ENCODE results near the gene TPO. TPM values are rescaled to one million over a fixed set of nuclear protein-coding genes. Genes with fewer than 3 reads are reported as not detected.
"Not testable (repeated sequence)": the region's sequence is repeated elsewhere in the genome, so short reads cannot be mapped to it uniquely, and the experiment has no call there.

Gene TPO
- total and polyA plus RNA-seq, 9 donors = 0.08 to 0.53 (median 0.18) TPM

DNA sequence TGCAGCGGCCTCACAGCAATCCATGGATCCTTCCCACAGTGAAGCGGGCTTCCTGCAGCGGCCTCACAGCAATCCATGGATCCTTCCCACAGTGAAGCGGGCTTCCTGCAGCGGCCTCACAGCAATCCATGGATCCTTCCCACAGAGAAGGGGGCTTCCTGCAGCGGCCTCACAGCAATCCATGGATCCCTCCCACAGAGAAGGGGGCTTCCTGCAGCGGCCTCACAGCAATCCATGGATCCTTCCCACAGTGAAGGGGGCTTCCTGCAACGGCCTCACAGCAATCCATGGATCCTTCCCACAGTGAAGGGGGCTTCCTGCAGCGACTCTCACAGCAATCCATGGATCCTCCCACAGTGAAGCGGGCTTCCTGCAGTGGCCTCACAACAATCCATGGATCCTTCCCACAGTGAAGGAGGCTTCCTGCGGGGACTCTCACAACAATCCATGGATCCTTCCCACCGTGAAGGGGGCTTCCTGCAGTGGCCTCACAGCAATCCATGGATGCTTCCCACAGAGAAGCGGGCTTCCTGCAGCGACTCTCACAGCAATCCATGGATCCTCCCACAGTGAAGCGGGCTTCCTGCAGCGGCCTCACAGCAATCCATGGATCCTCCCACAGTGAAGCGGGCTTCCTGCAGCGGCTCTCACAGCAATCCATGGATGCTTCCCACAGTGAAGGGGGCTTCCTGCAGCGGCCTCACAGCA lies 168.1 kb downstream of the TPO start:
- H3K36me3 ChIP-seq (ENCODE audit: control insufficient read depth, insufficient read depth, low read length); DNase-seq; H3K27ac ChIP-seq (ENCODE audit: low read length); H3K9me3 ChIP-seq (replicated peaks; ENCODE audit: control insufficient read depth, low read depth, low read length); H3K27me3 ChIP-seq (ENCODE audit: control insufficient read depth, insufficient read depth, low read length); H3K4me1 ChIP-seq (ENCODE audit: control insufficient read depth, insufficient read depth, low read length); H3K4me3 ChIP-seq (ENCODE audit: low read length): not testable (repeated sequence)
- 81% methylated on average over 11 of the region's 19 CpGs for WGBS (ENCODE audit: insufficient coverage)

DNA sequence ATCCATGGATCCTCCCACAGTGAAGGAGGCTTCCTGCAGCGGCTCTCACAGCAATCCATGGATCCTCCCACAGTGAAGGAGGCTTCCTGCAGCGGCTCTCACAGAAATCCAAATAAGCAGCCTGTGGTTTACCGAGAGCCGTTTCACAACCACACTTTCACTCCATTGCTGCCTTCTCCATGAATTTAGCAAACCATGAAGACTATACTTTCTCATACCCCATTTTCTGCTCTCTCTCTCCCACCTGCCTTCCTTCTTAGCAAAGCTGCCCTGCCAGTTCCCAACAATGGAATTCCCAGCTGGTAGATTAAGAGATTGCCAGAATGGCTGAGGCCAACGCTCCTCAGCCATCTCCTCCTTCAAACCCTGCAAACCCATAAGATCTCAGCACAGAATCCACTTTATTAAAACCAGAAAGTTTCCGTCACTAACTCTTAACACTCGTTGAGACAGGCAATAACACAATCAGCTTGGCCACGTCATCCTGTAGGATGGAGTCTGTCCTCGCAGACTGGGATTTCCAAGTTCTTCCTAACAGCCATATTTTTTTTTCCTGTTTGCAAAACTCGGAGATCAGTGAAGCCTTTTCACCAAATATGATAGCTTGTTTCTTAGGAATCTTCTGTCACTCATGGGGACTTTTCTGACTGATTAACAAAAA lies 168.8 kb downstream of the TPO start:
- H3K27ac ChIP-seq (ENCODE audit: low read length) = no peak overlapping the region
- DNase-seq = no peak
- H3K36me3 ChIP-seq (ENCODE audit: control insufficient read depth, insufficient read depth, low read length) = no peaks in the 10 kb centered on the region
- 43% methylated on average over 9 of the region's 10 CpGs for WGBS (ENCODE audit: insufficient coverage)
- peaks cover 7% of the 10 kb centered on the region for H3K4me1 ChIP-seq (ENCODE audit: control insufficient read depth, insufficient read depth, low read length)
- no peaks in the 10 kb centered on the region for H3K27me3 ChIP-seq (ENCODE audit: control insufficient read depth, insufficient read depth, low read length)
- H3K9me3 ChIP-seq (replicated peaks; ENCODE audit: control insufficient read depth, low read depth, low read length) = no peaks in the 10 kb centered on the region
- no peak overlapping the region for H3K4me3 ChIP-seq (ENCODE audit: low read length)

DNA sequence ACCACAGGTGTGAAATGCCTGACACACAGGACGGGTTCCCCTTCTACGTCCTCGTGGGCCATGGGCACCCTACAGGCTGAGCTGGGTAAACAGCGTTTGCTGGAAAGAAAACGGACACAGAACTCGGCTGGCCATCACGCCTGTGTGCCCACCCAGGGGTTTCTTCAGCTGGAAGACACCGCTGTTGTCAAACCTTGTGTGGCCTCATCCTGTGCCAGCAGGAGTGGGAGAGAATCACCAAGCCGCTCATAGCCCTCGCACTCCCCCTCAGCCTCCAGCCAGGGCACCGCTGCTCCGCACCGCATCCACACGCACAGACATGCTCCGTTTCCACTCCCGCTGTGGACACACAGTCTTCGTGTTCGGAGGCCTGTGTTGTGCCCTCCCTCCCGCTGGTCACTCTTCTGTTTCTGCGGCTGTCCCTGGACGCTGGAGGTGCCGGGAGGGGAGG lies 169.7 kb downstream of the TPO start:
- no peak for DNase-seq
- Histone ChIP-seq H3K4me3 (ENCODE audit: low read length) (no peak overlapping the region), H3K36me3 (ENCODE audit: control insufficient read depth, insufficient read depth, low read length) (no peaks in the 10 kb centered on the region), H3K4me1 (ENCODE audit: control insufficient read depth, insufficient read depth, low read length) (peaks cover 7% of the 10 kb centered on the region), H3K27ac (ENCODE audit: low read length) (no peak overlapping the region), H3K9me3 (replicated peaks; ENCODE audit: control insufficient read depth, low read depth, low read length) (no peaks in the 10 kb centered on the region), H3K27me3 (ENCODE audit: control insufficient read depth, insufficient read depth, low read length) (no peaks in the 10 kb centered on the region)
- WGBS (ENCODE audit: insufficient coverage) = 87% methylated on average over 20 of the region's 22 CpGs

GRCh38 chr2:1584051-1584531 lies 170.8 kb downstream of the TPO start:
- H3K4me3 ChIP-seq (ENCODE audit: low read length) = no peak overlapping the region
- WGBS (ENCODE audit: insufficient coverage) = 89% methylated on average over 6 of the region's 21 CpGs
- no peaks in the 10 kb centered on the region for H3K9me3 ChIP-seq (replicated peaks; ENCODE audit: control insufficient read depth, low read depth, low read length)
- H3K4me1 ChIP-seq (ENCODE audit: control insufficient read depth, insufficient read depth, low read length) = peaks cover 7% of the 10 kb centered on the region
- no peaks in the 10 kb centered on the region for H3K27me3 ChIP-seq (ENCODE audit: control insufficient read depth, insufficient read depth, low read length)
- H3K36me3 ChIP-seq (ENCODE audit: control insufficient read depth, insufficient read depth, low read length) = no peaks in the 10 kb centered on the region
- DNase-seq = no peak
- H3K27ac ChIP-seq (ENCODE audit: low read length) = no peak overlapping the region

DNA sequence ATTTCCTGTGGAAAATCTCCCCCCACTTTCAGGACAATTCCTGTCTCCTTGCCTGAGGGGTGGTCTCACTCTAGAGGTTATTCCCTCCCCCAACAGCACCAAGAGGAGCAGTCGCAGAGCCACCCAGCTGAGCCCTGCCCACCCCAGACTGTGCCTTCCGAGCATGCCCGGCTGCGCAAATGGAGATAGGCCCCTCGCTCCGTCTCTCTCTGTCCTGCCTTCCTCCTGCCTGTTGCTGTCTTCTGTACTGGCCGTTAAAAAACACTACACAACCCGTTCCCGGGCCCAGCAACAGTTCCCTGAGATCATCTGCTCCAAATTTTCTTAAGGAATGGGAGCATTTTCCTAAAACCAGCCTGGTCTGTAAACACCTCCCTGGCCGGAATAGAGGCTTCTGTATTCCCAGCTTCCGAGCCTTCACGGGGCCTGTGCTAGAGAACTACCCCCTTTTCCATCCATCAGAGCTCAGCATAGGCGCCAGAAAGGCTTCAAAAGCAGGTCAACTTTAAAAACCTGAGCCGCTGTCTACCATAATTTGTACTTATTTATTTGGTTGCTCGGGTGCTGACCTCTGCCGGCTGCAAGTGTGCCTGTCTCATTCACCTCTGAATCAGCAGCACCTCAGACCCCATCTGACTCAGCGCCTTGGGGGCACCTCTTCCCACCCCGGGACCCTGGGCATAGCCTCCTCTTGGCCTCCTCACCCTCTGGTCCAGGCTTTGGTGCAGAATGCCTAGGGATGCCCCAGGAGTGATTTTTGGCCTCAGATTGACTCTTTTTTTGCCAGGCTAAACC lies 171.6 kb downstream of the TPO start:
- no peak for DNase-seq
- WGBS (ENCODE audit: insufficient coverage) = 77% methylated on average over 13 of the region's 18 CpGs
- Histone ChIP-seq H3K4me3 (ENCODE audit: low read length) (no peak overlapping the region), H3K36me3 (ENCODE audit: control insufficient read depth, insufficient read depth, low read length) (no peaks in the 10 kb centered on the region), H3K9me3 (replicated peaks; ENCODE audit: control insufficient read depth, low read depth, low read length) (no peaks in the 10 kb centered on the region), H3K27ac (ENCODE audit: low read length) (no peak overlapping the region), H3K4me1 (ENCODE audit: control insufficient read depth, insufficient read depth, low read length) (peaks cover 12% of the 10 kb centered on the region), H3K27me3 (ENCODE audit: control insufficient read depth, insufficient read depth, low read length) (no peaks in the 10 kb centered on the region)

DNA sequence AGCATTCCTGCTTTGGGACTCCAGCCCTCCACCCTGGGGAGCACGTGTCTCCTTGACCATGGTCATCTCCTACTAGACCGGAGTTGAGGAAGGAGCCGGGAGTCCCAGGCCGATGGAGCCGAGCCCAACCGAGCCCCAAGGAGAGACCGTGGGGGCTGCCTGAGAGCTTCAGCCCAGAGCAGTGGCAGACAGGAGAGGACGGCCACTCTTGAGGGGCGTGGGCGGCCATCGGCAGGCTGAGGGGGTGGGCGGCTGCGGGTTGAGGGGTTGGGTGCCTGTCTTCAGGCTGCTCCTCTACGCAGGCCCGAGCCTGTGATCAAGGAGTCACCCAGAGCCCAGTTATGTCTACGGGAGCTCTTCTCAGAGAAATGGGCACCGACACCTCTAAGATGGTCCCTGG lies 172.4 kb downstream of the TPO start:
- Histone ChIP-seq H3K4me3 (ENCODE audit: low read length) (no peak overlapping the region), H3K9me3 (replicated peaks; ENCODE audit: control insufficient read depth, low read depth, low read length) (peaks cover 2% of the 10 kb centered on the region), H3K27me3 (ENCODE audit: control insufficient read depth, insufficient read depth, low read length) (peaks cover 2% of the 10 kb centered on the region), H3K27ac (ENCODE audit: low read length) (no peak overlapping the region), H3K4me1 (ENCODE audit: control insufficient read depth, insufficient read depth, low read length) (peaks cover 14% of the 10 kb centered on the region), H3K36me3 (ENCODE audit: control insufficient read depth, insufficient read depth, low read length) (no peaks in the 10 kb centered on the region)
- 86% methylated on average over 15 of the region's 17 CpGs for WGBS (ENCODE audit: insufficient coverage)
- DNase-seq = no peak

DNA sequence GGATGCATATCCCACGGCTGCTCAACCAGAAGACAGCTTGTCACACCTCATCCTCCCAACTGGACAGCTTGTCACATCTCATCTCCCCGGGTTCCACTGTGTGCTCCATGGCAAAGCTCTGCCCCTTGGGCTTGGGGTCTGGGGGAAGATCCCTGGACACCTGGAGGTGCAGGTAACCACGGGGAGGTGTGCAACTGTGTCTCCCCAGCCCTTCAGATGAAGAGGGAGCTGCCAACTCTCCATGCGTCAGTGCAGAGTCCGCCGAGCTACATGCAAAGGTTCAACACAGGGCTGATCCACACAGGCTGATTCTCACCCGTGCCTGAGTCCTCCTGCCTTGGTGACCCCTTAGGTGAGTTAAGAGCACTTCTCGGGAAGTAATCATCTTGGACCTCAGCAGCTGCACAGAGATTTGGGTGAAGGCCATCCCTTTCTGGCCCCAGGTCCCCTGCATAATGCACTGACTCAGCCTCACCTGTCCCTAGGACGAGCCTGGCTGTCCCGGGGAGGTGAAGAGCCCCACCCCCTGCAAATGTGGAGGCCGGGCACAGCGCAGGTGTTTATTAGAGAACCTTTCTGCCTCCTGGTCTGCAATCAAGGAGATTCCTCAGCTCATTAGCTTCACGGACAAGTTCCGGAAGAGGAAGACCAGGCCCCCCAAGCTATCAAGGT lies 173.1 kb downstream of the TPO start:
- 79% methylated on average over 9 of the region's 14 CpGs for WGBS (ENCODE audit: insufficient coverage)
- H3K9me3 ChIP-seq (replicated peaks; ENCODE audit: control insufficient read depth, low read depth, low read length) = peaks cover 2% of the 10 kb centered on the region
- peaks cover 21% of the 10 kb centered on the region for H3K4me1 ChIP-seq (ENCODE audit: control insufficient read depth, insufficient read depth, low read length)
- no peak for DNase-seq
- no peak overlapping the region for H3K4me3 ChIP-seq (ENCODE audit: low read length)
- no peak overlapping the region for H3K27ac ChIP-seq (ENCODE audit: low read length)
- peaks cover 2% of the 10 kb centered on the region for H3K27me3 ChIP-seq (ENCODE audit: control insufficient read depth, insufficient read depth, low read length)
- no peaks in the 10 kb centered on the region for H3K36me3 ChIP-seq (ENCODE audit: control insufficient read depth, insufficient read depth, low read length)

GRCh38 chr2:1586923-1587840 lies 173.9 kb downstream of the TPO start:
- Histone ChIP-seq H3K4me1 (ENCODE audit: control insufficient read depth, insufficient read depth, low read length) (peaks cover 25% of the 10 kb centered on the region), H3K36me3 (ENCODE audit: control insufficient read depth, insufficient read depth, low read length) (no peaks in the 10 kb centered on the region), H3K9me3 (replicated peaks; ENCODE audit: control insufficient read depth, low read depth, low read length) (peaks cover 2% of the 10 kb centered on the region), H3K4me3 (ENCODE audit: low read length) (no peak overlapping the region), H3K27ac (ENCODE audit: low read length) (no peak overlapping the region), H3K27me3 (ENCODE audit: control insufficient read depth, insufficient read depth, low read length) (peaks cover 4% of the 10 kb centered on the region)
- 76% methylated on average over 11 of the region's 17 CpGs for WGBS (ENCODE audit: insufficient coverage)
- DNase-seq = no peak
